HCT116 (cell line): ENCODE measurements around the gene APOLD1. TPM values are rescaled to one million over a fixed set of nuclear protein-coding genes. Genes with fewer than 3 reads are reported as not detected.
"Not testable (repeated sequence)": the region's sequence is repeated elsewhere in the genome, so short reads cannot be mapped to it uniquely, and the experiment has no call there.

Source experiments
- ATAC-seq: fragments of 200-7000 bp; cut with Tn5 transposase; 2 replicates; pipeline ENCODE4 v1.9.1; 2020; ENCODE audit warnings: mild to moderate bottlenecking, moderate library complexity
- BruUV-seq: library from RNA; stranded (reverse); fragments of 400-500 nt; replicated peaks from 2 replicates; lab custom pipeline; 2021; lab: Mats Ljungman, UMichigan
- CTCF ChIA-PET: fragments of 300-600 bp; sonication (Branson Sonifier 250); formaldehyde crosslinking; loops from one replicate; lab custom pipeline; 2021; ENCODE audit warnings: antibody characterized with exemption; lab: Charles Lee
- POLR2A ChIA-PET: fragments of 300-600, 350-600 bp; sonication (Branson Sonifier 250); formaldehyde crosslinking; loops from one replicate; lab custom pipeline; 2021; ENCODE audit warnings: antibody characterized with exemption; lab: Charles Lee
- RAD21 ChIA-PET, 2 experiments: fragments of 300-600 bp; sonication (Branson Sonifier 250); formaldehyde crosslinking; loops; one replicate each; lab custom pipeline; 2023; ENCODE audit warnings: low total read pairs in 2 of 2; ENCODE audit not compliant: uncharacterized antibody in 2 of 2, unreplicated experiment in 2 of 2, low non-redundant PET in 1 of 2; lab: Charles Lee
- DNase-seq: peaks from one replicate; pipeline ENCODE4 v3.0.0-alpha.2; 2010; ENCODE audit warnings: low read depth, low spot score
- H2AFZ ChIP-seq: fragments of 200-600 bp; shearing (Covaris generic), sonication (generic); 2 replicates; pipeline ENCODE4 v1.6.1; 2017; ENCODE audit warnings: low read depth, mixed run types, mixed read lengths, antibody characterized with exemption, low read length; ENCODE audit not compliant: poor library complexity, severe bottlenecking
- H3K27ac ChIP-seq: 2 replicates; pipeline ENCODE4 v1.5.1; 2012; ENCODE audit warnings: low read depth, low read length
- H3K27me3 ChIP-seq: fragments of 200-600 bp; sonication (generic); 2 replicates; pipeline ENCODE4 v1.6.1; 2016; ENCODE audit warnings: mixed run types, low read length, mixed read lengths; ENCODE audit not compliant: insufficient read depth
- H3K36me3 ChIP-seq, 2 experiments: fragments of 200-500 bp in 1 of 2; fragments of 200-600 bp in 1 of 2; sonication (Bioruptor generic) in 1 of 2; sonication (generic) in 1 of 2; 2 replicates each; pipeline versions ENCODE4 v1.5.1 to v1.6.1; 2014 to 2016; ENCODE audit warnings: low read length in 2 of 2, inconsistent platforms in 1 of 2, mixed read lengths in 1 of 2, mixed run types in 1 of 2; ENCODE audit not compliant: insufficient read depth in 2 of 2, control insufficient read depth in 1 of 2
- H3K4me1 ChIP-seq, 2 experiments: fragments of 200-600 bp in 1 of 2; sonication (generic) in 1 of 2; 2 replicates each; pipeline versions ENCODE4 v1.5.1 to v1.6.1; 2012 to 2017; ENCODE audit warnings: low read length in 2 of 2, inconsistent platforms in 1 of 2, mild to moderate bottlenecking in 1 of 2, mixed read lengths in 1 of 2, mixed run types in 1 of 2, moderate library complexity in 1 of 2; ENCODE audit not compliant: insufficient read depth in 2 of 2, control insufficient read depth in 1 of 2
- H3K4me2 ChIP-seq: fragments of 200-600 bp; sonication (generic); 2 replicates; pipeline ENCODE4 v1.6.1; 2017; ENCODE audit warnings: mixed run types, low read length, mixed read lengths
- H3K4me3 ChIP-seq, 2 experiments: fragments of 200-600 bp in 1 of 2; sonication (generic) in 1 of 2; replicated peaks in 1 of 2; 2 replicates each; pipeline ENCODE4 v1.5.1; 2011 to 2016; ENCODE audit warnings: low read length in 2 of 2, control low read depth in 1 of 2, low read depth in 1 of 2, mild to moderate bottlenecking in 1 of 2, mixed read lengths in 1 of 2, mixed run types in 1 of 2
- H3K79me2 ChIP-seq: fragments of 200-600 bp; sonication (generic); 2 replicates; pipeline ENCODE4 v1.6.1; 2017; ENCODE audit warnings: mild to moderate bottlenecking, mixed run types, low read length, moderate library complexity, mixed read lengths; ENCODE audit not compliant: insufficient read depth
- H3K9ac ChIP-seq: fragments of 200-600 bp; sonication (generic); 2 replicates; pipeline ENCODE4 v1.6.1; 2016; ENCODE audit warnings: low read length, mixed read lengths
- H3K9me2 ChIP-seq: fragments of 200-600 bp; sonication (generic), shearing (Covaris generic); 2 replicates; pipeline ENCODE4 v1.6.1; 2017; ENCODE audit warnings: mixed run types, mild to moderate bottlenecking, moderate library complexity; ENCODE audit not compliant: insufficient read depth
- H3K9me3 ChIP-seq, 2 experiments: fragments of 200-500 bp in 1 of 2; fragments of 200-600 bp in 1 of 2; sonication (Bioruptor generic) in 1 of 2; sonication (generic) in 1 of 2; 2 replicates each; pipeline ENCODE4 v1.6.1; 2014 to 2017; ENCODE audit warnings: low read length in 2 of 2, mixed read lengths in 2 of 2, inconsistent platforms in 1 of 2, low read depth in 1 of 2, mild to moderate bottlenecking in 1 of 2, mixed run types in 1 of 2, moderate library complexity in 1 of 2; ENCODE audit not compliant: control insufficient read depth in 1 of 2, insufficient read depth in 1 of 2
- H4K20me1 ChIP-seq: fragments of 200-600 bp; sonication (generic), shearing (Covaris generic); 2 replicates; pipeline ENCODE4 v1.6.1; 2017; ENCODE audit warnings: mixed run types, mild to moderate bottlenecking, moderate library complexity; ENCODE audit not compliant: insufficient read depth
- CEBPB ChIP-seq: IDR thresholded peaks from 2 replicates; pipeline ENCODE4 v1.6.1; 2012; ENCODE audit warnings: low read depth
- ELF1 ChIP-seq: IDR thresholded peaks from 2 replicates; pipeline ENCODE4 v1.6.1; 2012; ENCODE audit warnings: low read depth, borderline replicate concordance
- EZH2phosphoT487 ChIP-seq: fragments of 200-600 bp; IDR thresholded peaks from 2 replicates; pipeline ENCODE4 v1.6.1; 2018; ENCODE audit warnings: antibody characterized with exemption, borderline replicate concordance
- FOSL1 ChIP-seq: IDR thresholded peaks from 2 replicates; pipeline ENCODE4 v1.6.1; 2012; ENCODE audit warnings: low read depth
- POLR2AphosphoS5 ChIP-seq: IDR thresholded peaks from 2 replicates; pipeline ENCODE4 v1.6.1; 2011; ENCODE audit warnings: mild to moderate bottlenecking, low read depth, low read length, moderate library complexity
- RAD21 ChIP-seq: IDR thresholded peaks from 2 replicates; pipeline ENCODE4 v1.6.1; 2012; ENCODE audit warnings: low read depth, mild to moderate bottlenecking
- SP1 ChIP-seq: IDR thresholded peaks from 2 replicates; pipeline ENCODE4 v1.6.1; 2012; ENCODE audit warnings: low read depth
- SRF ChIP-seq: IDR thresholded peaks from 2 replicates; pipeline ENCODE4 v1.6.1; 2012; ENCODE audit warnings: low read depth
- ZFX ChIP-seq: fragments of 450-650 bp; IDR thresholded peaks from 2 replicates; pipeline ENCODE4 v1.6.1; 2017
- intact Hi-C: fragments of 100-400 bp; cut with micrococcal nuclease; formaldehyde crosslinking; loops from 2 replicates; pipeline ENCODE4 v1.10.0; 2022
- total RNA-seq: library from RNA; stranded (reverse); gene quantifications from one replicate; pipeline ENCODE4 v1.2.1, GENCODE V29; 2021; ENCODE audit not compliant: unreplicated experiment

APOLD1 gene
- total RNA-seq, 1 experiment from 2014 or later = 3.9 TPM

DNA sequence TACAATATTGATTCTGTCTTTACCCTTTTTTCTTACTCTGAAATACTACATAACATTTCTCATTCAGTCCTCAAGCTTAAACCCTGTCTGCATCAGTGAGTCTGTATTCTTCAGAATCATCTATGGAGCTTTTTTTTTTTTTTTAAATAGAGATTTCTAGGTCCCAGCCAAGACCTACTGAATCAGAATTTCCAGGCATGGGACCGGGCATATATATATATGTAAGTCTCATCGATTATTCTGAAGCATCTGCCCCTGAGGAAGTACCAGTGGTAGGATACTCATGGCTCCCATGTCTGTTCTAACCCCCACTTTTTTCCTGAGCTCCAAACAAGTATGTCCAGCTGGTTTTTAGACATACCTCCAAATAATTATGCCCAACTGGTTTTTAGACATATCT is 33.8 kb downstream of the APOLD1 start (continued):
- no peak for TF ChIP-seq ELF1
- TF ChIP-seq EZH2phosphoT487 = no peak
- no peak for TF ChIP-seq ZFX
- no peak for TF ChIP-seq SP1
- TF ChIP-seq POLR2AphosphoS5 = no peak
- TF ChIP-seq FOSL1 = no peak
- TF ChIP-seq SRF = no peak
- no peak for TF ChIP-seq CEBPB
- TF ChIP-seq, all 23 proteins: peak for 0

DNA sequence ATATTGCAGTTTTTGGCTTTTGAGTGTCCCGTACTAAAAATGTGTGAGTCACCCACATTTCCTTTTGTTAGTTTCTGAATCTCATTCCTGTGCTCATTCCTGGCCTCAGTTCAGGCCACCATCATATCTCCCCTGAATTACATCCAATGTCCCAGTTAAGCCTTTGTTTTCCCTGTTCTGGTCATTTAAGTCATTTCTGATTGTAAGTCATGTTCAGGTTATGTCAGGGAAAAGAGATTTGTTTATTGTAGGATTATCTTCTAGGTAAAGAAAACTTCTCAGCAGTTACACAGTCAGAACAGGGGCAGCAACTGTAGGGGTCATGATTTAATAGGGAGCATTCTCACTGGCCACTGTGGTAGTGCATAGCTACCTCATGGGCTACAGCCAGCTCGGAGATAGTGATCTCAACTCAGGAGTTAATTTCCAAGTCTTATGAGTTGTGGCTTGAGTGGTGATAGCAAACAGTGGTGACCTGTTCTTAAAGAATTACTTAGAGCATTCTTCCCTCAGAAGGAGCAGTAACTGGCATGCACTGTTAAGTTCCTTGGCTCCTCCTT is 34.4 kb downstream of the APOLD1 start:
- Histone ChIP-seq H4K20me1 (no peaks in the 10 kb centered on the region), H3K9me3 (no peaks in the 10 kb centered on the region), H3K4me2 (peak overlapping the region; percentile 57), H3K27ac (peak overlapping the region; percentile 75), H3K9ac (peak overlapping the region; percentile 32), H3K4me1 (peaks cover 28 to 55% of the 10 kb centered on the region in 2 experiments), H3K9me2 (no peaks in the 10 kb centered on the region), H2AFZ (no peak overlapping the region), H3K27me3 (no peaks in the 10 kb centered on the region), H3K36me3 (peaks cover 50 to 73% of the 10 kb centered on the region in 2 experiments), H3K79me2 (peaks cover 86% of the 10 kb centered on the region), H3K4me3 (0 out of 4 replicates have a peak overlapping the region, but pooled peaks of 1 of the 2 experiments have one; percentile 8)
- intact Hi-C loops = loop anchor here (10.0 kb wide), 2 partner anchors 165 to 275 kb away; no protein-coding TSS in a partner anchor
- no peak; the same call in 1 of the 2 replicates for TF ChIP-seq RAD21
- TF ChIP-seq FOSL1 = peak; percentile 38; the same call in 1 of the 2 replicates
- ChIA-PET RAD21 (no interaction called here), CTCF (interaction anchor here (1.0 kb wide), 1 partner anchor 83 kb away, joined by 3 read pairs; no protein-coding TSS in a partner anchor), POLR2A (no interaction called here)
- DNase-seq (no peak), ATAC-seq (peak; percentile 86)
- no TSS peak for BruUV-seq

DNA sequence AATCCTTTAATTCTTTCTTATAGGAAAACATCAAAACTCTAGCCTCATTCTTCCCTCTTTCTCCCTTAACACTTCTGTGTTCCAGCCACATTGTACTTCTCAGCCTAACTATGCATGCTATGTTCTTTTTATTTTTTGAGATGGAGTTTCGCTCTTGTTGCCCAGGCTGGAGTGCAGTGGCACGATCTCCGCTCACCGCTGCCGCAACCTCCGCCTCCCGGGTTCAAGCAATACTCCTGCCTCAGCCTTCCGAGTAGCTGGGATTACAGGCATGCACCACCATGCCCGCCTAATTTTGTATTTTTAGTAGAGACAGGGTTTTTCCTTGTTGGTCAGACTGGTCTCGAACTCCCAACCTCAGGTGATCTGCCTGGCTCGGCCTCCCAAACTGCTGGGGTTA is 34.9 kb downstream of the APOLD1 start:
- H4K20me1 ChIP-seq, intact Hi-C loops, H3K9me2 ChIP-seq, H3K4me3 ChIP-seq, H2AFZ ChIP-seq, H3K27me3 ChIP-seq, DNase-seq, ATAC-seq, RAD21 ChIA-PET, CTCF ChIA-PET, H3K9me3 ChIP-seq, POLR2A ChIA-PET, BruUV-seq: not testable (repeated sequence)
- H3K36me3 ChIP-seq = peaks cover 48 to 73% of the 10 kb centered on the region in 2 experiments
- H3K9ac ChIP-seq = peak overlapping the region; percentile 32; the same call in 1 of the 2 replicates
- peaks cover 80% of the 10 kb centered on the region for H3K79me2 ChIP-seq
- peak overlapping the region; percentile 75 for H3K27ac ChIP-seq
- peak overlapping the region; percentile 57; the same call in 1 of the 2 replicates for H3K4me2 ChIP-seq
- peaks cover 28 to 52% of the 10 kb centered on the region in 2 experiments for H3K4me1 ChIP-seq
